HCT116 (cell line): ENCODE measurements around the gene FTCDNL1. TPM values are rescaled to one million over a fixed set of nuclear protein-coding genes. Genes with fewer than 3 reads are reported as not detected.

ENCODE experiments used
- ATAC-seq: fragments of 200-7000 bp; cut with Tn5 transposase; 2 replicates; pipeline ENCODE4 v1.9.1; 2020; ENCODE audit warnings: mild to moderate bottlenecking, moderate library complexity
- BruUV-seq: library from RNA; stranded (reverse); fragments of 400-500 nt; replicated peaks from 2 replicates; lab custom pipeline; 2021; lab: Mats Ljungman, UMichigan
- CTCF ChIA-PET: fragments of 300-600 bp; sonication (Branson Sonifier 250); formaldehyde crosslinking; loops from one replicate; lab custom pipeline; 2021; ENCODE audit warnings: antibody characterized with exemption; lab: Charles Lee
- POLR2A ChIA-PET: fragments of 300-600, 350-600 bp; sonication (Branson Sonifier 250); formaldehyde crosslinking; loops from one replicate; lab custom pipeline; 2021; ENCODE audit warnings: antibody characterized with exemption; lab: Charles Lee
- RAD21 ChIA-PET, 2 experiments: fragments of 300-600 bp; sonication (Branson Sonifier 250); formaldehyde crosslinking; loops; one replicate each; lab custom pipeline; 2023; ENCODE audit warnings: low total read pairs in 2 of 2; ENCODE audit not compliant: uncharacterized antibody in 2 of 2, unreplicated experiment in 2 of 2, low non-redundant PET in 1 of 2; lab: Charles Lee
- DNase-seq: peaks from one replicate; pipeline ENCODE4 v3.0.0-alpha.2; 2010; ENCODE audit warnings: low read depth, low spot score
- H2AFZ ChIP-seq: fragments of 200-600 bp; shearing (Covaris generic), sonication (generic); 2 replicates; pipeline ENCODE4 v1.6.1; 2017; ENCODE audit warnings: low read depth, mixed run types, mixed read lengths, antibody characterized with exemption, low read length; ENCODE audit not compliant: poor library complexity, severe bottlenecking
- H3K27ac ChIP-seq: 2 replicates; pipeline ENCODE4 v1.5.1; 2012; ENCODE audit warnings: low read depth, low read length
- H3K27me3 ChIP-seq: fragments of 200-600 bp; sonication (generic); 2 replicates; pipeline ENCODE4 v1.6.1; 2016; ENCODE audit warnings: mixed run types, low read length, mixed read lengths; ENCODE audit not compliant: insufficient read depth
- H3K36me3 ChIP-seq, 2 experiments: fragments of 200-500 bp in 1 of 2; fragments of 200-600 bp in 1 of 2; sonication (Bioruptor generic) in 1 of 2; sonication (generic) in 1 of 2; 2 replicates each; pipeline versions ENCODE4 v1.5.1 to v1.6.1; 2014 to 2016; ENCODE audit warnings: low read length in 2 of 2, inconsistent platforms in 1 of 2, mixed read lengths in 1 of 2, mixed run types in 1 of 2; ENCODE audit not compliant: insufficient read depth in 2 of 2, control insufficient read depth in 1 of 2
- H3K4me1 ChIP-seq, 2 experiments: fragments of 200-600 bp in 1 of 2; sonication (generic) in 1 of 2; 2 replicates each; pipeline versions ENCODE4 v1.5.1 to v1.6.1; 2012 to 2017; ENCODE audit warnings: low read length in 2 of 2, inconsistent platforms in 1 of 2, mild to moderate bottlenecking in 1 of 2, mixed read lengths in 1 of 2, mixed run types in 1 of 2, moderate library complexity in 1 of 2; ENCODE audit not compliant: insufficient read depth in 2 of 2, control insufficient read depth in 1 of 2
- H3K4me2 ChIP-seq: fragments of 200-600 bp; sonication (generic); 2 replicates; pipeline ENCODE4 v1.6.1; 2017; ENCODE audit warnings: mixed run types, low read length, mixed read lengths
- H3K4me3 ChIP-seq, 2 experiments: fragments of 200-600 bp in 1 of 2; sonication (generic) in 1 of 2; replicated peaks in 1 of 2; 2 replicates each; pipeline ENCODE4 v1.5.1; 2011 to 2016; ENCODE audit warnings: low read length in 2 of 2, control low read depth in 1 of 2, low read depth in 1 of 2, mild to moderate bottlenecking in 1 of 2, mixed read lengths in 1 of 2, mixed run types in 1 of 2
- H3K79me2 ChIP-seq: fragments of 200-600 bp; sonication (generic); 2 replicates; pipeline ENCODE4 v1.6.1; 2017; ENCODE audit warnings: mild to moderate bottlenecking, mixed run types, low read length, moderate library complexity, mixed read lengths; ENCODE audit not compliant: insufficient read depth
- H3K9ac ChIP-seq: fragments of 200-600 bp; sonication (generic); 2 replicates; pipeline ENCODE4 v1.6.1; 2016; ENCODE audit warnings: low read length, mixed read lengths
- H3K9me2 ChIP-seq: fragments of 200-600 bp; sonication (generic), shearing (Covaris generic); 2 replicates; pipeline ENCODE4 v1.6.1; 2017; ENCODE audit warnings: mixed run types, mild to moderate bottlenecking, moderate library complexity; ENCODE audit not compliant: insufficient read depth
- H3K9me3 ChIP-seq, 2 experiments: fragments of 200-500 bp in 1 of 2; fragments of 200-600 bp in 1 of 2; sonication (Bioruptor generic) in 1 of 2; sonication (generic) in 1 of 2; 2 replicates each; pipeline ENCODE4 v1.6.1; 2014 to 2017; ENCODE audit warnings: low read length in 2 of 2, mixed read lengths in 2 of 2, inconsistent platforms in 1 of 2, low read depth in 1 of 2, mild to moderate bottlenecking in 1 of 2, mixed run types in 1 of 2, moderate library complexity in 1 of 2; ENCODE audit not compliant: control insufficient read depth in 1 of 2, insufficient read depth in 1 of 2
- H4K20me1 ChIP-seq: fragments of 200-600 bp; sonication (generic), shearing (Covaris generic); 2 replicates; pipeline ENCODE4 v1.6.1; 2017; ENCODE audit warnings: mixed run types, mild to moderate bottlenecking, moderate library complexity; ENCODE audit not compliant: insufficient read depth
- CBX3 ChIP-seq: IDR thresholded peaks from 2 replicates; pipeline ENCODE4 v1.6.1; 2012; ENCODE audit warnings: low read depth
- EGR1 ChIP-seq: IDR thresholded peaks from 2 replicates; pipeline ENCODE4 v1.6.1; 2012; ENCODE audit warnings: low read depth
- ELF1 ChIP-seq: IDR thresholded peaks from 2 replicates; pipeline ENCODE4 v1.6.1; 2012; ENCODE audit warnings: low read depth, borderline replicate concordance
- EZH2phosphoT487 ChIP-seq: fragments of 200-600 bp; IDR thresholded peaks from 2 replicates; pipeline ENCODE4 v1.6.1; 2018; ENCODE audit warnings: antibody characterized with exemption, borderline replicate concordance
- FOSL1 ChIP-seq: IDR thresholded peaks from 2 replicates; pipeline ENCODE4 v1.6.1; 2012; ENCODE audit warnings: low read depth
- JUND ChIP-seq: IDR thresholded peaks from 2 replicates; pipeline ENCODE4 v1.6.1; 2012
- POLR2A ChIP-seq: IDR thresholded peaks from 2 replicates; pipeline ENCODE4 v1.7.0; 2011; ENCODE audit warnings: borderline replicate concordance; ENCODE audit not compliant: insufficient read depth, insufficient read length; ENCODE audit errors: extremely low read depth
- POLR2AphosphoS5 ChIP-seq: IDR thresholded peaks from 2 replicates; pipeline ENCODE4 v1.6.1; 2011; ENCODE audit warnings: mild to moderate bottlenecking, low read depth, low read length, moderate library complexity
- RAD21 ChIP-seq: IDR thresholded peaks from 2 replicates; pipeline ENCODE4 v1.6.1; 2012; ENCODE audit warnings: low read depth, mild to moderate bottlenecking
- SIN3A ChIP-seq: IDR thresholded peaks from 2 replicates; pipeline ENCODE4 v1.6.1; 2012; ENCODE audit warnings: low read depth
- SP1 ChIP-seq: IDR thresholded peaks from 2 replicates; pipeline ENCODE4 v1.6.1; 2012; ENCODE audit warnings: low read depth
- SRF ChIP-seq: IDR thresholded peaks from 2 replicates; pipeline ENCODE4 v1.6.1; 2012; ENCODE audit warnings: low read depth
- TCF7L2 ChIP-seq: IDR thresholded peaks from 2 replicates; pipeline ENCODE4 v1.7.0; 2011; ENCODE audit warnings: borderline replicate concordance, inconsistent platforms; ENCODE audit not compliant: insufficient read depth, insufficient read length; ENCODE audit errors: extremely low read depth
- YY1 ChIP-seq: IDR thresholded peaks from 2 replicates; pipeline ENCODE4 v1.6.1; 2011; ENCODE audit warnings: low read length, low read depth, moderate library complexity, mild to moderate bottlenecking; ENCODE audit not compliant: insufficient replicate concordance; ENCODE audit errors: extremely low read depth
- ZNF274 ChIP-seq: fragments of 200-500 bp; sonication (Bioruptor generic); IDR thresholded peaks from 2 replicates; pipeline ENCODE4 v1.6.1; 2014; ENCODE audit warnings: mild to moderate bottlenecking, low read depth, low read length, inconsistent platforms
- intact Hi-C: fragments of 100-400 bp; cut with micrococcal nuclease; formaldehyde crosslinking; loops from 2 replicates; pipeline ENCODE4 v1.10.0; 2022
- total RNA-seq: library from RNA; stranded (reverse); gene quantifications from one replicate; pipeline ENCODE4 v1.2.1, GENCODE V29; 2021; ENCODE audit not compliant: unreplicated experiment
- TF ChIP-seq, protein P1 (sequence below), 3 experiments: fragments of 200-600 bp in 1 of 3; sonication (generic) in 1 of 3; IDR thresholded peaks in 2 of 3; conservative IDR thresholded peaks in 1 of 3; 2 replicates each; pipeline ENCODE4 v1.5.1; 2012 to 2017; ENCODE audit warnings: low read depth in 2 of 3, low read length in 2 of 3, antibody characterized with exemption in 1 of 3, borderline replicate concordance in 1 of 3, control low read depth in 1 of 3, mild to moderate bottlenecking in 1 of 3, mixed read lengths in 1 of 3, mixed run types in 1 of 3, moderate library complexity in 1 of 3; ENCODE audit not compliant: insufficient read depth in 1 of 3
- TF ChIP-seq, protein P2 (sequence below): IDR thresholded peaks from 2 replicates; pipeline ENCODE4 v1.6.1; 2011; ENCODE audit warnings: mild to moderate bottlenecking, low read length, moderate library complexity; ENCODE audit not compliant: insufficient replicate concordance; ENCODE audit errors: extremely low read depth
- TF ChIP-seq, protein P3 (sequence below): IDR thresholded peaks from 2 replicates; pipeline ENCODE4 v1.6.1; 2012
- TF ChIP-seq, protein P4 (sequence below): IDR thresholded peaks from 2 replicates; pipeline ENCODE4 v1.6.1; 2012

FTCDNL1 gene
- total RNA-seq, 1 experiment from 2014 or later: 2.6 TPM

DNA sequence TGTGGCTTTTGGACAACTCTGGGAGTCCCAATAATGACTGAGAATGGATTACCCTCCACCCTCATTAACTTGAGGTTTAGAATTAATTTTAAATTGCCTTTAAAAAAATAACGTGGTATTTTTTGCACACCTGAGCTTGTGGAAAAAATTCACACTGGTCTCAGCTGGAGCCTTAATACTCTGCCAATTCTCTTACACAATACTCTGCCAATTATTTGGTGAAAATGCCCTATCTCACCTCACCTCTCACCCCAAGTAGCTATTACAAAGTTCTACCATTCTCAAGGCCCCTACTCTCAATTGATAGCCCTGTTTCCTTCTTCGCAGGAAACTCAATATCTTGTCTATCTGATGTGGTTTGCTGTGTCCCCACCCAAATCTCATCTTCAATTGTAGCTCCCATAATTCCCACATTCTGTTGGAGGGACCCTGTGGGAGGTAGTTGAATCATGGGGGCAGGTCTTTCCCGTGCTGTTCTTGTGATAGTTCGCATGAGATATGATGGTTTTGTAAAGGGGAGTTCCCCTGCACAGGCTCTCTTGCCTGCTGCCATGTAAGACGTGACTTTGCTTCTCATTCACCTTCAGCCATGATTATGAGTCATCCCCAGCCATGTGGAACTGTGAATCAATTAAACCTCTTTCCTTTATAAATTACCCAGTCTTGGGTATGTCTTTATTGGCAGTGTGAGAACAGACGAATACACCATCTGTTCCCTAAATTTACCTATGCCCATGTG, 32.7 kb upstream of the FTCDNL1 start:
- RAD21 ChIA-PET: no interaction called here
- no peak for DNase-seq
- Histone ChIP-seq H3K36me3 (no peaks in the 10 kb centered on the region), H3K27ac (no peak overlapping the region), H3K9me2 (no peaks in the 10 kb centered on the region), H3K9me3 (no peaks in the 10 kb centered on the region), H3K27me3 (peaks cover 7% of the 10 kb centered on the region; the same call in 1 of the 2 replicates), H3K4me3 (no peak overlapping the region), H3K9ac (no peak overlapping the region), H3K4me1 (peaks cover 0 to under 1% of the 10 kb centered on the region in 2 experiments; a peak in 1 of 4 replicates), H2AFZ (no peak overlapping the region), H4K20me1 (no peaks in the 10 kb centered on the region), H3K4me2 (no peak overlapping the region), H3K79me2 (no peaks in the 10 kb centered on the region)
- CTCF ChIA-PET: no interaction called here
- no peak for TF ChIP-seq POLR2A
- TF ChIP-seq POLR2AphosphoS5: no peak
- TF ChIP-seq, protein P1, sequence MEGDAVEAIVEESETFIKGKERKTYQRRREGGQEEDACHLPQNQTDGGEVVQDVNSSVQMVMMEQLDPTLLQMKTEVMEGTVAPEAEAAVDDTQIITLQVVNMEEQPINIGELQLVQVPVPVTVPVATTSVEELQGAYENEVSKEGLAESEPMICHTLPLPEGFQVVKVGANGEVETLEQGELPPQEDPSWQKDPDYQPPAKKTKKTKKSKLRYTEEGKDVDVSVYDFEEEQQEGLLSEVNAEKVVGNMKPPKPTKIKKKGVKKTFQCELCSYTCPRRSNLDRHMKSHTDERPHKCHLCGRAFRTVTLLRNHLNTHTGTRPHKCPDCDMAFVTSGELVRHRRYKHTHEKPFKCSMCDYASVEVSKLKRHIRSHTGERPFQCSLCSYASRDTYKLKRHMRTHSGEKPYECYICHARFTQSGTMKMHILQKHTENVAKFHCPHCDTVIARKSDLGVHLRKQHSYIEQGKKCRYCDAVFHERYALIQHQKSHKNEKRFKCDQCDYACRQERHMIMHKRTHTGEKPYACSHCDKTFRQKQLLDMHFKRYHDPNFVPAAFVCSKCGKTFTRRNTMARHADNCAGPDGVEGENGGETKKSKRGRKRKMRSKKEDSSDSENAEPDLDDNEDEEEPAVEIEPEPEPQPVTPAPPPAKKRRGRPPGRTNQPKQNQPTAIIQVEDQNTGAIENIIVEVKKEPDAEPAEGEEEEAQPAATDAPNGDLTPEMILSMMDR (IDR thresholded peaks at IDR 0.05 in 2 of 3, conservative IDR thresholded peaks at IDR 0.05 in 1 of 3; ENCODE audit: borderline replicate concordance in 1 of 3, insufficient read depth in 1 of 3, low read depth in 2 of 3, low read length in 2 of 3): no peak
- TF ChIP-seq ELF1: no peak
- TF ChIP-seq ZNF274: no peak
- no peak for TF ChIP-seq EZH2phosphoT487
- no peak for TF ChIP-seq TCF7L2
- no peak for TF ChIP-seq RAD21
- TF ChIP-seq, protein P2, sequence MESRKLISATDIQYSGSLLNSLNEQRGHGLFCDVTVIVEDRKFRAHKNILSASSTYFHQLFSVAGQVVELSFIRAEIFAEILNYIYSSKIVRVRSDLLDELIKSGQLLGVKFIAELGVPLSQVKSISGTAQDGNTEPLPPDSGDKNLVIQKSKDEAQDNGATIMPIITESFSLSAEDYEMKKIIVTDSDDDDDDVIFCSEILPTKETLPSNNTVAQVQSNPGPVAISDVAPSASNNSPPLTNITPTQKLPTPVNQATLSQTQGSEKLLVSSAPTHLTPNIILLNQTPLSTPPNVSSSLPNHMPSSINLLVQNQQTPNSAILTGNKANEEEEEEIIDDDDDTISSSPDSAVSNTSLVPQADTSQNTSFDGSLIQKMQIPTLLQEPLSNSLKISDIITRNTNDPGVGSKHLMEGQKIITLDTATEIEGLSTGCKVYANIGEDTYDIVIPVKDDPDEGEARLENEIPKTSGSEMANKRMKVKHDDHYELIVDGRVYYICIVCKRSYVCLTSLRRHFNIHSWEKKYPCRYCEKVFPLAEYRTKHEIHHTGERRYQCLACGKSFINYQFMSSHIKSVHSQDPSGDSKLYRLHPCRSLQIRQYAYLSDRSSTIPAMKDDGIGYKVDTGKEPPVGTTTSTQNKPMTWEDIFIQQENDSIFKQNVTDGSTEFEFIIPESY: no peak
- no peak for TF ChIP-seq EGR1
- no peak for TF ChIP-seq CBX3
- TF ChIP-seq YY1: no peak
- TF ChIP-seq JUND: no peak
- TF ChIP-seq FOSL1: no peak
- TF ChIP-seq SP1: no peak
- no peak for TF ChIP-seq SRF
- TF ChIP-seq, protein P3, sequence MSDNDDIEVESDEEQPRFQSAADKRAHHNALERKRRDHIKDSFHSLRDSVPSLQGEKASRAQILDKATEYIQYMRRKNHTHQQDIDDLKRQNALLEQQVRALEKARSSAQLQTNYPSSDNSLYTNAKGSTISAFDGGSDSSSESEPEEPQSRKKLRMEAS: no peak
- TF ChIP-seq SIN3A: no peak
- TF ChIP-seq, protein P4, sequence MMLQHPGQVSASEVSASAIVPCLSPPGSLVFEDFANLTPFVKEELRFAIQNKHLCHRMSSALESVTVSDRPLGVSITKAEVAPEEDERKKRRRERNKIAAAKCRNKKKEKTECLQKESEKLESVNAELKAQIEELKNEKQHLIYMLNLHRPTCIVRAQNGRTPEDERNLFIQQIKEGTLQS: no peak
- intact Hi-C loops: no loop called here
- ATAC-seq: no peak
- BruUV-seq: no TSS peak
- POLR2A ChIA-PET: no interaction called here
